K562 (cell line): ENCODE results near the gene ADRA2A. TPM values are rescaled to one million over a fixed set of nuclear protein-coding genes. Genes with fewer than 3 reads are reported as not detected.

Experiments used
- ARHGAP35 ChIP-seq: fragments of 450-650 bp; IDR thresholded peaks from 2 replicates; pipeline ENCODE4 v1.6.1; 2018; ENCODE audit not compliant: partially characterized antibody
- BRD4 ChIP-seq: fragments of 200-600 bp; sonication (generic); IDR thresholded peaks from 2 replicates; pipeline ENCODE4 v1.6.1; 2017; ENCODE audit warnings: inconsistent platforms
- GATAD2B ChIP-seq: fragments of 450-650 bp; IDR thresholded peaks from 2 replicates; pipeline ENCODE4 v1.6.1; 2017; ENCODE audit warnings: mild to moderate bottlenecking, borderline replicate concordance
- HDAC6 ChIP-seq: IDR thresholded peaks from 2 replicates; pipeline ENCODE4 v1.6.1; 2012; ENCODE audit warnings: low read depth, mild to moderate bottlenecking, control low read depth, inconsistent platforms, low read length, moderate library complexity
- MYC ChIP-seq, 2 experiments: fragments of 250-450 bp in 1 of 2; sonication (Bioruptor Pico) in 1 of 2; IDR thresholded peaks; 2 replicates each; pipeline versions ENCODE4 v1.5.1 to v1.6.1; 2012 to 2021; ENCODE audit warnings: low read depth in 2 of 2, borderline replicate concordance in 1 of 2, improper control_type of control experiment in 1 of 2, low read length in 1 of 2, mild to moderate bottlenecking in 1 of 2, moderate library complexity in 1 of 2
- NR2C2 ChIP-seq, 2 experiments: fragments of 200-800 bp in 1 of 2; sonication (Bioruptor generic) in 1 of 2; sonication (generic) in 1 of 2; formaldehyde crosslinking in 1 of 2; IDR thresholded peaks; 2 replicates each; pipeline versions ENCODE4 v1.6.1 to v1.8.0; 2016 to 2022; ENCODE audit warnings: mild to moderate bottlenecking in 1 of 2, missing compliant biosample characterization in 1 of 2, missing genetic modification characterization in 1 of 2, missing genetic modification reagents in 1 of 2
- NRF1 ChIP-seq, 2 experiments: fragments of 450-650 bp; IDR thresholded peaks in 1 of 2; conservative IDR thresholded peaks in 1 of 2; 2 replicates each; pipeline ENCODE4 v1.6.1; 2014; ENCODE audit warnings: mild to moderate bottlenecking in 2 of 2
- RBM15 ChIP-seq: fragments of 200-400 bp; formaldehyde crosslinking; IDR thresholded peaks from 2 replicates; pipeline ENCODE4 v1.6.1; 2018; ENCODE audit warnings: mild to moderate bottlenecking, low read length, moderate library complexity; ENCODE audit not compliant: insufficient read depth
- RNF2 ChIP-seq: sonication (generic); IDR thresholded peaks from 2 replicates; pipeline ENCODE4 v1.6.1; 2016
- SETDB1 ChIP-seq: IDR thresholded peaks from one replicate; pipeline ENCODE4 v1.6.1; 2012; ENCODE audit warnings: low read length, control low read depth, inconsistent platforms
- SRF ChIP-seq, 2 experiments: fragments of 250-450, 450-650 bp in 1 of 2; sonication (Bioruptor Pico) in 1 of 2; sonication (generic) in 1 of 2; formaldehyde crosslinking; IDR thresholded peaks; 2 replicates each; pipeline versions ENCODE4 v1.5.0 to v1.5.1; 2020 to 2022; ENCODE audit warnings: mild to moderate bottlenecking in 1 of 2, missing genetic modification reagents in 1 of 2
- TRIM28 ChIP-seq: fragments of 450-650 bp; IDR thresholded peaks from 2 replicates; pipeline ENCODE4 v1.6.1; 2017
- U2AF2 ChIP-seq: fragments of 200-400 bp; formaldehyde crosslinking; optimal IDR thresholded peaks from 2 replicates; pipeline ENCODE3; 2017; ENCODE audit warnings: low read depth, mild to moderate bottlenecking, low read length
- ZNF347 ChIP-seq: fragments of 450-650 bp; formaldehyde crosslinking; IDR thresholded peaks from 2 replicates; pipeline ENCODE4 v1.4.0; 2020; ENCODE audit warnings: low read depth, mild to moderate bottlenecking, moderate library complexity
- ZNF384 ChIP-seq: IDR thresholded peaks from 2 replicates; pipeline ENCODE4 v1.6.1; 2012; ENCODE audit warnings: low read depth, low read length, improper control_type of control experiment
- ZNF551 ChIP-seq: fragments of 250-450 bp; sonication (Bioruptor Pico); IDR thresholded peaks from 2 replicates; pipeline ENCODE4 v1.5.0; 2021; ENCODE audit warnings: mild to moderate bottlenecking, moderate library complexity
- polyA plus RNA-seq, 8 experiments: library from polyadenylated mRNA; depleted of rRNA in 4 of 8; stranded (reverse) in 5 of 8; unstranded in 3 of 8; fragments of >200 nt; fragmentation: Nextera tagmentation in 2 of 8; fragmentation: Illumina TruSeq in 1 of 8; extraction: Ambion mirVana in 2 of 8; extraction: Trizol in 1 of 8; gene quantifications; 2 replicates each; pipeline versions ENCODE4 v1.2.1 to v1.2.3, GENCODE V29; 2011 to 2014; ENCODE audit warnings: inconsistent platforms in 1 of 8, missing spikeins in 1 of 8
- total RNA-seq, 7 experiments: library from RNA; depleted of rRNA in 6 of 7; stranded (reverse); fragments of >200 nt in 6 of 7; fragmentation: Illumina TruSeq in 2 of 7; extraction: Trizol in 2 of 7; gene quantifications; 2 replicates each; pipeline versions ENCODE4 v1.2.1 to v1.2.3, GENCODE V29; 2011 to 2021; ENCODE audit warnings: low replicate concordance in 1 of 7
- TF ChIP-seq, protein P1 (sequence below): fragments of 250-450 bp; sonication (Bioruptor Pico); IDR thresholded peaks from 2 replicates; pipeline ENCODE4 v1.4.0; 2020; ENCODE audit warnings: mild to moderate bottlenecking, moderate library complexity, borderline replicate concordance
- TF ChIP-seq, protein P2 (sequence below): fragments of 250-450 bp; sonication (Bioruptor Pico); IDR thresholded peaks from 2 replicates; pipeline ENCODE4 v1.9.0; 2021; ENCODE audit warnings: mild to moderate bottlenecking
- TF ChIP-seq, protein P3 (sequence below): fragments of 250-450 bp; sonication (Bioruptor Pico); IDR thresholded peaks from 2 replicates; pipeline ENCODE4 v1.5.0; 2021; ENCODE audit warnings: mild to moderate bottlenecking, moderate library complexity

Gene ADRA2A
- total and polyA plus RNA-seq, 9 of the 15 experiments (the other 6 are each of a cell fraction or from before 2014, with no cell fraction given), result not detected

DNA sequence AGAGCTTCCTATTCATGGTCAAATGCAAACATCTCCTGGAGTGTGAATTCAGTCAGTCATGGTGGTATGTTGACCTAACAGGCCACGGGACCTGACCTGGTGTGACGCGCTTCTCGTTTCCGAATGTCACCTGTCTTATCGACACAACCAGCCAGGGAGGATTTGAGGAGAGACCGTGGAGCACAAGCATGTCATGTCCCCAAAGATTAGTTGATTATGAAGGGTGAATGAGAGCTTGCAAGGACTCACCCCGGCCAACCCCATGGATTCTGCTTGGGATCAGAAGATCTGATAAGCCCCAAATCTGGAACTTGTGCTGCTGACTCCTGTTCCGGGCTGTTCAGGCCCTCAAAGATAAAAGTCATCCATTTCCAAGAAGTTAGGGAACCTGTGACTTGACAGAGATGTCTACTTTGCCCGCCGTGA, 10.5 kb downstream of the ADRA2A start (continued):
- TF ChIP-seq, protein P1, sequence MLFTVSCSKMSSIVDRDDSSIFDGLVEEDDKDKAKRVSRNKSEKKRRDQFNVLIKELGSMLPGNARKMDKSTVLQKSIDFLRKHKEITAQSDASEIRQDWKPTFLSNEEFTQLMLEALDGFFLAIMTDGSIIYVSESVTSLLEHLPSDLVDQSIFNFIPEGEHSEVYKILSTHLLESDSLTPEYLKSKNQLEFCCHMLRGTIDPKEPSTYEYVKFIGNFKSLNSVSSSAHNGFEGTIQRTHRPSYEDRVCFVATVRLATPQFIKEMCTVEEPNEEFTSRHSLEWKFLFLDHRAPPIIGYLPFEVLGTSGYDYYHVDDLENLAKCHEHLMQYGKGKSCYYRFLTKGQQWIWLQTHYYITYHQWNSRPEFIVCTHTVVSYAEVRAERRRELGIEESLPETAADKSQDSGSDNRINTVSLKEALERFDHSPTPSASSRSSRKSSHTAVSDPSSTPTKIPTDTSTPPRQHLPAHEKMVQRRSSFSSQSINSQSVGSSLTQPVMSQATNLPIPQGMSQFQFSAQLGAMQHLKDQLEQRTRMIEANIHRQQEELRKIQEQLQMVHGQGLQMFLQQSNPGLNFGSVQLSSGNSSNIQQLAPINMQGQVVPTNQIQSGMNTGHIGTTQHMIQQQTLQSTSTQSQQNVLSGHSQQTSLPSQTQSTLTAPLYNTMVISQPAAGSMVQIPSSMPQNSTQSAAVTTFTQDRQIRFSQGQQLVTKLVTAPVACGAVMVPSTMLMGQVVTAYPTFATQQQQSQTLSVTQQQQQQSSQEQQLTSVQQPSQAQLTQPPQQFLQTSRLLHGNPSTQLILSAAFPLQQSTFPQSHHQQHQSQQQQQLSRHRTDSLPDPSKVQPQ (CRISPR knock-in tag), result no peak
- TF ChIP-seq GATAD2B (no peak), U2AF2 (no peak), NR2C2 (CRISPR knock-in tag; IDR thresholded peaks at IDR 0.05) (no peak), NR2C2 (tag; IDR thresholded peaks at IDR 0.05) (peak; percentile 63; the same call in 1 of the 2 replicates), ZNF551 (CRISPR knock-in tag) (no peak), RBM15 (no peak), ARHGAP35 (no peak), MYC (IDR thresholded peaks at IDR 0.05; ENCODE audit: low read depth, low read length) (no peak), MYC (CRISPR knock-in tag; IDR thresholded peaks at IDR 0.05; ENCODE audit: borderline replicate concordance, low read depth) (no peak), ZNF347 (no peak), TRIM28 (no peak), BRD4 (no peak), ZNF384 (no peak), HDAC6 (no peak), SETDB1 (no peak), SRF (CRISPR knock-in tag; IDR thresholded peaks at IDR 0.05) (peak in 1 of 2 experiments; percentile 14; a peak in 1 of 4 replicates), NRF1 (conservative IDR thresholded peaks at IDR 0.05 in 1 of 2, IDR thresholded peaks at IDR 0.05 in 1 of 2) (no peak), RNF2 (no peak)
- TF ChIP-seq, protein P2, sequence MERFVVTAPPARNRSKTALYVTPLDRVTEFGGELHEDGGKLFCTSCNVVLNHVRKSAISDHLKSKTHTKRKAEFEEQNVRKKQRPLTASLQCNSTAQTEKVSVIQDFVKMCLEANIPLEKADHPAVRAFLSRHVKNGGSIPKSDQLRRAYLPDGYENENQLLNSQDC (CRISPR knock-in tag), result no peak
- TF ChIP-seq, protein P3, sequence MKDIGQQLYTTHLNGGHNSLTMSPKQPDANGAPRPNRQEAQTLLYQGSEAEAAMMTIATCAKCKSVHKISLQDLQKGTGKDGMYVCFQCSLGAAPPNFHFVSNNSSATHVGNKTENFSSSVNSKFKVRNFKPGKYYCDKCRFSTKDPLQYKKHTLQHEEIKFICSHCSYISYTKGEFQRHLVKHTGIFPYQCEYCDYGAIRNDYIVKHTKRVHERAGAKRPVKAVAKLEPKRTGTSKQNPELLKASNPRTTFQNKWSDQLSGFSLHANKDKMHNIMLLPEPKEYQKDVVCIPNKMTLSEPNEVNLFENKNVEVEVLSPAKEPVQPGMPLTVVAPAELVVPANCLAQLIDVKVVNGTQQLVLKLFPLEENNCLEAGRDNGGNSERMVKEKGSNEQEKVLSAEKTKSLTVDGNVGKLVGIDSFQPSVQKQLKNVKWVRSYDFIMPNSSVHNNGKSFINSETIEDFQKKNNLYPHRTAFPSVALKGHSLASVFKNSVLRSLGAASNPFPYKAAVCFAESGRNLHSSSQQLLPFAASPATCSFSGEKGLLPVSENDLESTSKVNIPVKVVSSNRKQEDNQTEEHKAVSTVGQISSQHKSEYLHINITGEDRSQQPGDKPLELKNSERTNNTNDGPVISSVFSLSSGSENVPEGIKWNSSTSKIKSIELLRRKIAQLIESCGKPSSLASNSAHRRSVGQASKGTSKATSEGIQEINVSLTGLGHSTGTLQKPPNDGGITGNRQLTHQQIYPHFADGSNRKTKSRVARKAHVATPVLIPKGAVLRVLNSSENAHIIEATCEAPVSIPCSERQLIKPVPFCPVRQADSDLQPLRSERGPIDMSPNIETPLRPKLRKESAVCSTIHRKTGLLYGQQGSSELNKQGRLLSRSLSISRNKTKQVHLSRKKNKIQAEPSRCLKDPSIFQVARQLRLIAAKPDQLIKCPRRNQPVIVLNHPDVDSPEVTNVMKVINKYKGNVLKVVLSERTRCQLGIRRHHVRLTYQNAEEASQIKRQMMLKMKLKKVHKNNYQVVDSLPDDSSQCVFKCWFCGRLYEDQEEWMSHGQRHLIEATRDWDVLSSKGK, result no peak
